C4-2B (cell line): ENCODE measurements around the gene IMMP1L.

Experiments used
- ZFX ChIP-seq: fragments of 450-650 bp; IDR thresholded peaks from 2 replicates; pipeline ENCODE4 v1.6.1; 2017
- TF ChIP-seq, protein P1 (sequence below): fragments of 450-650 bp; conservative IDR thresholded peaks from 2 replicates; pipeline ENCODE4 v1.5.1; 2017; ENCODE audit warnings: mild to moderate bottlenecking

DNA sequence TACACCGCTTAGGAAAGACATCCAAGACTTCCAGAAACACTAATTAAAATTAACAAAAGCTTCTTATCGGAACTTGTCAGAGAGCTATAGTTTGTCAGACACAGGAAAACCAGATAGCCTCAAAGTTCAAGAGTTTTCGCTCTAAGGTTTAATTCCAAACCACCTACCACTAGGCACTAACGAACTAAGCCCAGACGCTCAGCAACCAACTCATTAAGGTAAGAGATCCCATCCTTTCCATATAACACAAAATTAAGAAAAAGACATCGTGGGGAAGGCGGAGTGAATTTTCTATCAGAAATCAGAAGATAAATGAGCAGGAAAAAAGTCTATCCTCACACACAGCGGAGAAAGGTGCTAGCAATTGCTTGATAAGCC is 382 bp downstream of the IMMP1L start:
- TF ChIP-seq, protein P1, sequence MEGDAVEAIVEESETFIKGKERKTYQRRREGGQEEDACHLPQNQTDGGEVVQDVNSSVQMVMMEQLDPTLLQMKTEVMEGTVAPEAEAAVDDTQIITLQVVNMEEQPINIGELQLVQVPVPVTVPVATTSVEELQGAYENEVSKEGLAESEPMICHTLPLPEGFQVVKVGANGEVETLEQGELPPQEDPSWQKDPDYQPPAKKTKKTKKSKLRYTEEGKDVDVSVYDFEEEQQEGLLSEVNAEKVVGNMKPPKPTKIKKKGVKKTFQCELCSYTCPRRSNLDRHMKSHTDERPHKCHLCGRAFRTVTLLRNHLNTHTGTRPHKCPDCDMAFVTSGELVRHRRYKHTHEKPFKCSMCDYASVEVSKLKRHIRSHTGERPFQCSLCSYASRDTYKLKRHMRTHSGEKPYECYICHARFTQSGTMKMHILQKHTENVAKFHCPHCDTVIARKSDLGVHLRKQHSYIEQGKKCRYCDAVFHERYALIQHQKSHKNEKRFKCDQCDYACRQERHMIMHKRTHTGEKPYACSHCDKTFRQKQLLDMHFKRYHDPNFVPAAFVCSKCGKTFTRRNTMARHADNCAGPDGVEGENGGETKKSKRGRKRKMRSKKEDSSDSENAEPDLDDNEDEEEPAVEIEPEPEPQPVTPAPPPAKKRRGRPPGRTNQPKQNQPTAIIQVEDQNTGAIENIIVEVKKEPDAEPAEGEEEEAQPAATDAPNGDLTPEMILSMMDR: no peak
- no peak for TF ChIP-seq ZFX
